HFFc6 (cell line): ENCODE measurements around the gene TREH. TPM values are rescaled to one million over a fixed set of nuclear protein-coding genes. Genes with fewer than 3 reads are reported as not detected.

ENCODE experiments used
- DNase-seq: peaks from one replicate; pipeline ENCODE4 v3.0.0-alpha.2; 2018
- H3K27ac Mint-ChIP-seq: 2 replicates; pipeline ENCODE4 v1.8.0; 2020; ENCODE audit warnings: mild to moderate bottlenecking, mixed read lengths
- H3K27me3 Mint-ChIP-seq: 2 replicates; pipeline ENCODE4 v1.8.0; 2021; ENCODE audit warnings: mild to moderate bottlenecking, moderate library complexity, mixed read lengths; ENCODE audit not compliant: insufficient read depth
- H3K36me3 Mint-ChIP-seq: 2 replicates; pipeline ENCODE4 v1.8.0; 2021; ENCODE audit warnings: low read depth, mixed read lengths
- H3K4me1 Mint-ChIP-seq: 2 replicates; pipeline ENCODE4 v1.8.0; 2020; ENCODE audit warnings: low read depth, mixed read lengths
- H3K4me3 Mint-ChIP-seq: 2 replicates; pipeline ENCODE4 v1.8.0; 2020; ENCODE audit warnings: mild to moderate bottlenecking, moderate library complexity, mixed read lengths
- H3K9me3 Mint-ChIP-seq: 2 replicates; pipeline ENCODE4 v1.8.0; 2020; ENCODE audit warnings: mild to moderate bottlenecking, mixed read lengths
- total RNA-seq, 6 experiments: library from RNA; stranded (reverse); fragmentation: NEBNext Ultra II Directional; extraction: Animal tissue kit (Norgen Biotek cat#: 25700); gene quantifications; 2 replicates in 1 of 6; 3 replicates in 5 of 6; pipeline ENCODE4 v1.2.3, GENCODE V29; 2021
- TF ChIP-seq, protein P1 (sequence below): fragments of 200-600 bp; sonication (generic); IDR thresholded peaks from 2 replicates; pipeline ENCODE4 v1.5.0; 2021; ENCODE audit warnings: antibody characterized with exemption, mild to moderate bottlenecking

Gene TREH
- total RNA-seq, 6 experiments from 2014 or later = 0.07 TPM; not detected in 5

DNA sequence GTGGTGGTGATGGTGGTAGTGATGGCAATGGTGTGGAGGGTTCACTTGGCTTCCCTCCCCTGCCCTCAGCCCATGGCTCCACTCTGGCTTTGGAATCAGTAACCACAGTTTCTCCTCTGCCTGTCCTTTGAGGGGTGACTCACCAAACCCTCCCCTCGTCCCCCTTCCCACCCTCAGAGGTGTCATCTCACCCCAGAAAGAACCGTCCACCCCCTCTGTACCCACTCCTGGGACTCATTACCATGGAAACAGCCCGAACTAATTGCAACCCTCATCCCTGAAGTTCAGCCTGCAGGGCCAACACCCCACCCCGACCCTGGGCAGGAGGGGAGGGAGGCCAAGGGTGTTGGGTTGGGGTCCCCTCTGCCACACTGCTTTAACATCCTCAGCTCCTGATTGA is 45.5 kb downstream of the TREH start:
- H3K27me3 Mint-ChIP-seq = peaks cover 11% of the 10 kb centered on the region
- H3K9me3 Mint-ChIP-seq = no peaks in the 10 kb centered on the region
- peaks cover 71% of the 10 kb centered on the region for H3K4me1 Mint-ChIP-seq
- TF ChIP-seq, protein P1, sequence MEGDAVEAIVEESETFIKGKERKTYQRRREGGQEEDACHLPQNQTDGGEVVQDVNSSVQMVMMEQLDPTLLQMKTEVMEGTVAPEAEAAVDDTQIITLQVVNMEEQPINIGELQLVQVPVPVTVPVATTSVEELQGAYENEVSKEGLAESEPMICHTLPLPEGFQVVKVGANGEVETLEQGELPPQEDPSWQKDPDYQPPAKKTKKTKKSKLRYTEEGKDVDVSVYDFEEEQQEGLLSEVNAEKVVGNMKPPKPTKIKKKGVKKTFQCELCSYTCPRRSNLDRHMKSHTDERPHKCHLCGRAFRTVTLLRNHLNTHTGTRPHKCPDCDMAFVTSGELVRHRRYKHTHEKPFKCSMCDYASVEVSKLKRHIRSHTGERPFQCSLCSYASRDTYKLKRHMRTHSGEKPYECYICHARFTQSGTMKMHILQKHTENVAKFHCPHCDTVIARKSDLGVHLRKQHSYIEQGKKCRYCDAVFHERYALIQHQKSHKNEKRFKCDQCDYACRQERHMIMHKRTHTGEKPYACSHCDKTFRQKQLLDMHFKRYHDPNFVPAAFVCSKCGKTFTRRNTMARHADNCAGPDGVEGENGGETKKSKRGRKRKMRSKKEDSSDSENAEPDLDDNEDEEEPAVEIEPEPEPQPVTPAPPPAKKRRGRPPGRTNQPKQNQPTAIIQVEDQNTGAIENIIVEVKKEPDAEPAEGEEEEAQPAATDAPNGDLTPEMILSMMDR = no peak
- peak overlapping the region; percentile 19 for H3K4me3 Mint-ChIP-seq
- DNase-seq = peak; percentile 41
- peak overlapping the region; percentile 84 for H3K27ac Mint-ChIP-seq
- H3K36me3 Mint-ChIP-seq = peaks cover 44% of the 10 kb centered on the region

GRCh38 chr11:118633319-118633690 is 46.1 kb downstream of the TREH start:
- no peak for DNase-seq

GRCh38 chr11:118632577-118633318 is 46.7 kb downstream of the TREH start:
- Mint-ChIP-seq H3K4me1 (peaks cover 75% of the 10 kb centered on the region), H3K9me3 (no peaks in the 10 kb centered on the region), H3K27me3 (peaks cover 11% of the 10 kb centered on the region), H3K36me3 (peaks cover 44% of the 10 kb centered on the region), H3K27ac (peak overlapping the region; percentile 84; the same call in 1 of the 2 replicates), H3K4me3 (no peak overlapping the region)
- TF ChIP-seq, protein P1 = no peak
- no peak for DNase-seq

More at GRCh38 chr11:118633319-118633690, 46.1 kb downstream of the TREH start:
- Mint-ChIP-seq H3K36me3 (peaks cover 45% of the 10 kb centered on the region), H3K9me3 (no peaks in the 10 kb centered on the region), H3K4me1 (peaks cover 75% of the 10 kb centered on the region), H3K27ac (peak overlapping the region; percentile 84), H3K27me3 (peaks cover 11% of the 10 kb centered on the region), H3K4me3 (no peak overlapping the region)
- TF ChIP-seq, protein P1 = no peak

DNA sequence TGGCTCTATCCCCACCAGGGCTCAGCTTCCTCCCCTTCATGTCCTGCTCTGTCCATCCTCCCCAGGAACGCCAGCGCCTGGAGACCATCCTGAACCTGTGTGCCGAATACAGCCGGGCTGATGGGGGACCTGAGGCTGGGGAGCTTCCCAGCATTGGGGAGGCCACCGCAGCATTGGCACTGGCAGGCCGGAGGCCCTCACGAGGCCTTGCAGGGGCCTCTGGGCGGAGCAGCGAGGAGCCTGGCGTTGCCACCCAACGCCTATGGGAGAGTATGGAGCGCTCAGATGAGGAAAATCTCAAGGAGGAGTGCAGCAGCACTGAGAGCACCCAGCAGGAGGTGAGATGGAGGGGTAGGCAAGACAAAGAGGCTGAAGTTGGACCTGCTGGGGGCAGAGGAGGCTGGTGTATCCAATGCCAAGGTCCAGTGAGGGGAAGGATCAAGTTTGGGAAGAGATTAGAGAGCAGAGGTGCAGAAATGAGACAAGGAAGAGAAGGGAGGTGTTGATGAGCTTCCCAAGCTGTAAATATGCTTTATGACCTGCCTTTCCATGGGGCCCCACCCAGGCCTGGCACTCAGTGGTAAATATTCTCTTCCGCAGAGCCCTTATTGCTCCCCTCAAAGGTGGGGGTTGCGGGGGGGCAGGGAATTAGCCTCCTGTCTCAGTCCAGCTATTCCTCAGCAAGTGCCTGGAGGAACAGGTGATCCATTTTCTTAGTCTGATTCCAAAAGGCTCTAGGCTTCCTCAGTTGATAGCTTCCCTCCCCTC is 48.1 kb downstream of the TREH start:
- H3K4me3 Mint-ChIP-seq = no peak overlapping the region
- H3K27me3 Mint-ChIP-seq = peaks cover 11% of the 10 kb centered on the region

More for the DNA sequence above, 48.1 kb downstream of the TREH start:
- no peaks in the 10 kb centered on the region for H3K9me3 Mint-ChIP-seq
- H3K36me3 Mint-ChIP-seq = peaks cover 43% of the 10 kb centered on the region
- DNase-seq = no peak
- H3K27ac Mint-ChIP-seq = no peak overlapping the region; the same call in 1 of the 2 replicates
- peaks cover 68% of the 10 kb centered on the region for H3K4me1 Mint-ChIP-seq
- TF ChIP-seq, protein P1 = no peak
